HepG2 (cell line): ENCODE data around the gene PRR29. TPM values are rescaled to one million over a fixed set of nuclear protein-coding genes. Genes with fewer than 3 reads are reported as not detected.

Source experiments
- AGO2 ChIP-seq: fragments of 200-400 bp; formaldehyde crosslinking; optimal IDR thresholded peaks from 2 replicates; pipeline ENCODE3; 2017; ENCODE audit warnings: mild to moderate bottlenecking, low read depth, low read length, moderate library complexity
- AKNA ChIP-seq: sonication (generic); formaldehyde crosslinking; IDR thresholded peaks from 2 replicates; pipeline ENCODE4 v1.4.0; 2020; ENCODE audit warnings: missing genetic modification reagents, borderline replicate concordance
- ATF1 ChIP-seq: IDR thresholded peaks from 2 replicates; pipeline ENCODE4 v1.6.1; 2016; ENCODE audit warnings: mild to moderate bottlenecking, control low read depth
- BORCS8-MEF2B ChIP-seq: sonication (generic); formaldehyde crosslinking; IDR thresholded peaks from 2 replicates; pipeline ENCODE4 v1.8.0; 2022; ENCODE audit warnings: mild to moderate bottlenecking, missing genetic modification reagents
- CREBL2 ChIP-seq: sonication (generic); formaldehyde crosslinking; IDR thresholded peaks from 2 replicates; pipeline ENCODE4 v1.8.1; 2023; ENCODE audit warnings: missing genetic modification reagents, mild to moderate bottlenecking, borderline replicate concordance
- E2F5 ChIP-seq: sonication (generic); formaldehyde crosslinking; conservative IDR thresholded peaks from 2 replicates; pipeline ENCODE4 v1.4.0; 2020; ENCODE audit warnings: missing genetic modification reagents
- ERF ChIP-seq: IDR thresholded peaks from 2 replicates; pipeline ENCODE4 v1.6.1; 2018; ENCODE audit warnings: missing biosample characterization, missing genetic modification reagents
- GPN1 ChIP-seq: sonication (generic); formaldehyde crosslinking; IDR thresholded peaks from 2 replicates; pipeline ENCODE4 v1.5.1; 2020; ENCODE audit warnings: missing genetic modification reagents, borderline replicate concordance
- MBD4 ChIP-seq: IDR thresholded peaks from 2 replicates; pipeline ENCODE4 v1.6.1; 2012; ENCODE audit warnings: low read length, inconsistent platforms, borderline replicate concordance
- RAD51 ChIP-seq: fragments of 450-650 bp; IDR thresholded peaks from 2 replicates; pipeline ENCODE4 v1.6.1; 2016; ENCODE audit warnings: borderline replicate concordance
- TCF7L2 ChIP-seq: IDR thresholded peaks from 2 replicates; pipeline ENCODE4 v1.6.1; 2011; ENCODE audit warnings: mild to moderate bottlenecking, low read depth, low read length, moderate library complexity
- TFAP4 ChIP-seq: sonication (generic); IDR thresholded peaks from 2 replicates; pipeline ENCODE4 v1.6.1; 2016; ENCODE audit warnings: low read depth, borderline replicate concordance
- U2AF2 ChIP-seq: fragments of 200-400 bp; formaldehyde crosslinking; IDR thresholded peaks from 2 replicates; pipeline ENCODE4 v1.6.1; 2017; ENCODE audit warnings: low read depth, mild to moderate bottlenecking, low read length
- ZBTB37 ChIP-seq: sonication (generic); formaldehyde crosslinking; IDR thresholded peaks from 2 replicates; pipeline ENCODE4 v1.4.0; 2020; ENCODE audit warnings: mild to moderate bottlenecking, missing genetic modification reagents
- ZBTB38 ChIP-seq: sonication (generic); formaldehyde crosslinking; IDR thresholded peaks from 2 replicates; pipeline ENCODE4 v1.5.1; 2020; ENCODE audit warnings: mild to moderate bottlenecking, missing genetic modification reagents
- ZGPAT ChIP-seq: IDR thresholded peaks from 2 replicates; pipeline ENCODE4 v1.6.1; 2016; ENCODE audit warnings: mild to moderate bottlenecking
- ZNF383 ChIP-seq: sonication (generic); formaldehyde crosslinking; IDR thresholded peaks from 2 replicates; pipeline ENCODE4 v1.4.0; 2020; ENCODE audit warnings: missing genetic modification reagents, mild to moderate bottlenecking, borderline replicate concordance
- ZNF414 ChIP-seq: sonication (generic); formaldehyde crosslinking; IDR thresholded peaks from 2 replicates; pipeline ENCODE4 v1.5.0; 2020; ENCODE audit warnings: missing genetic modification reagents
- ZNF496 ChIP-seq: sonication (generic); formaldehyde crosslinking; IDR thresholded peaks from 2 replicates; pipeline ENCODE4 v1.8.1; 2023; ENCODE audit warnings: mild to moderate bottlenecking, moderate library complexity, missing genetic modification reagents; ENCODE audit not compliant: insufficient replicate concordance
- polyA plus RNA-seq, 8 experiments: library from polyadenylated mRNA; depleted of rRNA in 3 of 8; stranded (reverse) in 7 of 8; unstranded in 1 of 8; fragments of >200 nt; fragmentation: Illumina TruSeq in 4 of 8; extraction: Trizol in 4 of 8; gene quantifications; 2 replicates each; pipeline versions ENCODE4 v1.2.1 to v1.2.3, GENCODE V29; 2011 to 2016; ENCODE audit warnings: low read depth in 4 of 8, missing spikeins in 1 of 8, mixed read lengths in 1 of 8; ENCODE audit not compliant: insufficient read depth in 1 of 8
- total RNA-seq, 5 experiments: library from RNA; depleted of rRNA; stranded (reverse); fragments of >200 nt; fragmentation: Illumina TruSeq; extraction: Trizol; gene quantifications; 2 replicates each; pipeline ENCODE4 v1.2.3, GENCODE V29; 2016; ENCODE audit warnings: low read depth in 1 of 5

PRR29 gene
- total and polyA plus RNA-seq, 2 of the 13 experiments (the other 11 are each of a cell fraction or from before 2014, with no cell fraction given), result 0.07 to 0.20 TPM

GRCh38 chr17:63998050-63998720, at the start of gene PRR29 (continued):
- TF ChIP-seq AKNA (CRISPR knock-in tag) (no peak), ZGPAT (CRISPR knock-in tag) (no peak; the same call in 1 of the 2 replicates), TFAP4 (no peak), ZBTB38 (CRISPR knock-in tag) (0 out of 2 replicates have a peak, but pooled peaks have one; percentile 23), GPN1 (no peak), ZNF383 (CRISPR knock-in tag) (peak; percentile 80; the same call in 1 of the 2 replicates), ZNF496 (CRISPR knock-in tag) (no peak), TCF7L2 (no peak), U2AF2 (peak; percentile 95; the same call in 1 of the 2 replicates), RAD51 (no peak), ZBTB37 (CRISPR knock-in tag) (no peak), BORCS8-MEF2B (CRISPR knock-in tag) (peak; percentile 54; the same call in 1 of the 2 replicates), ATF1 (CRISPR knock-in tag) (no peak), E2F5 (CRISPR knock-in tag) (peak; percentile 15; the same call in 1 of the 2 replicates), CREBL2 (CRISPR knock-in tag) (no peak), MBD4 (no peak), ERF (CRISPR knock-in tag) (peak; percentile 63), ZNF414 (CRISPR knock-in tag) (no peak), AGO2 (no peak)
